ENCODE results near the gene CTNND1.

CTNND1 gene

GRCh38 chr11:57815877-57816276, 54.3 kb downstream of the CTNND1 start:
- Histone ChIP-seq H2AFZ (ENCODE audit: low read length) (no peak overlapping the region), H3K14ac (ENCODE audit: low read length) (no peak overlapping the region), H2BK15ac (ENCODE audit: low read length) (no peak overlapping the region), H3K4me3 (ENCODE audit: low read length in 2 of 2) (no peak overlapping the region), H2BK5ac (ENCODE audit: low read length) (no peak overlapping the region), H4K91ac (ENCODE audit: low read depth, low read length, poor library complexity) (no peak overlapping the region), H3K27ac (replicated peaks; ENCODE audit: low read length) (no peak overlapping the region), H3K23ac (ENCODE audit: low read depth, low read length, poor library complexity) (no peak overlapping the region), H3K9me3 (replicated peaks in 1 of 2; ENCODE audit: control insufficient read depth in 2 of 2, insufficient read depth in 1 of 2, low read depth in 1 of 2, low read length in 2 of 2) (no peaks in the 10 kb centered on the region), H3K4me2 (ENCODE audit: insufficient read depth, low read length, poor library complexity, severe bottlenecking) (no peak overlapping the region), H3K4ac (ENCODE audit: low read length) (no peak overlapping the region), H2BK120ac (ENCODE audit: low read depth, low read length) (no peak overlapping the region), H3K4me1 (ENCODE audit: control insufficient read depth in 2 of 2, insufficient read depth in 1 of 2, low read depth in 1 of 2, low read length in 2 of 2) (no peaks in the 10 kb centered on the region), H3K9ac (ENCODE audit: low read depth, low read length, poor library complexity) (no peak overlapping the region), H3K79me1 (ENCODE audit: low read depth, low read length) (no peaks in the 10 kb centered on the region), H2BK12ac (ENCODE audit: low read length) (no peak overlapping the region), H3K36me3 (replicated peaks in 1 of 2; ENCODE audit: control insufficient read depth in 2 of 2, insufficient read depth in 2 of 2, low read length in 2 of 2) (peaks cover 27 to 92% of the 10 kb centered on the region in 2 donors), H3K18ac (ENCODE audit: low read length) (no peak overlapping the region), H4K8ac (ENCODE audit: low read depth, low read length) (no peak overlapping the region), H3K27me3 (ENCODE audit: control insufficient read depth in 3 of 3, insufficient read depth in 3 of 3, low read depth in 1 of 3, low read length in 3 of 3) (no peaks in the 10 kb centered on the region), H2AK5ac (ENCODE audit: low read depth, low read length) (no peak overlapping the region)
- WGBS, 2 donors (ENCODE audit: extremely low coverage in 2 of 2, insufficient read length in 2 of 2, insufficient replicate concordance in 1 of 2): no CpG with 5 or more reads among the region's 5 CpGs
- no peak for DNase-seq (ENCODE audit: low spot score)

- Histone ChIP-seq H4K91ac (ENCODE audit: low read depth, low read length, poor library complexity) (no peak overlapping the region), H2BK120ac (ENCODE audit: low read depth, low read length) (no peak overlapping the region), H3K23ac (ENCODE audit: low read depth, low read length, poor library complexity) (no peak overlapping the region), H2BK15ac (ENCODE audit: low read length) (no peak overlapping the region), H2BK12ac (ENCODE audit: low read length) (no peak overlapping the region), H3K79me1 (ENCODE audit: low read depth, low read length) (no peaks in the 10 kb centered on the region), H3K4me2 (ENCODE audit: insufficient read depth, low read length, poor library complexity, severe bottlenecking) (no peak overlapping the region), H2AFZ (ENCODE audit: low read length) (no peak overlapping the region), H3K27me3 (ENCODE audit: control insufficient read depth in 3 of 3, insufficient read depth in 3 of 3, low read depth in 1 of 3, low read length in 3 of 3) (no peaks in the 10 kb centered on the region), H2BK5ac (ENCODE audit: low read length) (no peak overlapping the region), H3K4me3 (ENCODE audit: low read length in 2 of 2) (no peak overlapping the region), H3K4me1 (ENCODE audit: control insufficient read depth in 2 of 2, insufficient read depth in 1 of 2, low read depth in 1 of 2, low read length in 2 of 2) (no peaks in the 10 kb centered on the region), H3K14ac (ENCODE audit: low read length) (no peak overlapping the region), H3K9ac (ENCODE audit: low read depth, low read length, poor library complexity) (no peak overlapping the region), H3K27ac (replicated peaks; ENCODE audit: low read length) (no peak overlapping the region), H3K4ac (ENCODE audit: low read length) (no peak overlapping the region), H3K9me3 (replicated peaks in 1 of 2; ENCODE audit: control insufficient read depth in 2 of 2, insufficient read depth in 1 of 2, low read depth in 1 of 2, low read length in 2 of 2) (no peaks in the 10 kb centered on the region), H3K18ac (ENCODE audit: low read length) (no peak overlapping the region), H3K36me3 (replicated peaks in 1 of 2; ENCODE audit: control insufficient read depth in 2 of 2, insufficient read depth in 2 of 2, low read length in 2 of 2) (peaks cover 16 to 63% of the 10 kb centered on the region in 2 donors), H4K8ac (ENCODE audit: low read depth, low read length) (no peak overlapping the region), H2AK5ac (ENCODE audit: low read depth, low read length) (no peak overlapping the region)
- no CpG with 5 or more reads among the region's 1 CpG for WGBS, 2 donors (ENCODE audit: extremely low coverage in 2 of 2, insufficient read length in 2 of 2, insufficient replicate concordance in 1 of 2)
- DNase-seq (ENCODE audit: low spot score): no peak
Observed at GRCh38 chr11:57818812-57819211, 57.2 kb downstream of the CTNND1 start.

- Histone ChIP-seq H3K36me3 (replicated peaks in 1 of 2; ENCODE audit: control insufficient read depth in 2 of 2, insufficient read depth in 2 of 2, low read length in 2 of 2) (peaks cover 16 to 57% of the 10 kb centered on the region in 2 donors), H2AK5ac (ENCODE audit: low read depth, low read length) (no peak overlapping the region), H3K23ac (ENCODE audit: low read depth, low read length, poor library complexity) (no peak overlapping the region), H3K9me3 (replicated peaks in 1 of 2; ENCODE audit: control insufficient read depth in 2 of 2, insufficient read depth in 1 of 2, low read depth in 1 of 2, low read length in 2 of 2) (no peaks in the 10 kb centered on the region), H3K4me3 (ENCODE audit: low read length in 2 of 2) (no peak overlapping the region), H3K4ac (ENCODE audit: low read length) (no peak overlapping the region), H2BK15ac (ENCODE audit: low read length) (no peak overlapping the region), H3K79me1 (ENCODE audit: low read depth, low read length) (no peaks in the 10 kb centered on the region), H2AFZ (ENCODE audit: low read length) (no peak overlapping the region), H3K27ac (replicated peaks; ENCODE audit: low read length) (no peak overlapping the region), H2BK5ac (ENCODE audit: low read length) (no peak overlapping the region), H3K4me1 (ENCODE audit: control insufficient read depth in 2 of 2, insufficient read depth in 1 of 2, low read depth in 1 of 2, low read length in 2 of 2) (no peaks in the 10 kb centered on the region), H3K4me2 (ENCODE audit: insufficient read depth, low read length, poor library complexity, severe bottlenecking) (no peak overlapping the region), H4K91ac (ENCODE audit: low read depth, low read length, poor library complexity) (no peak overlapping the region), H3K18ac (ENCODE audit: low read length) (no peak overlapping the region), H3K9ac (ENCODE audit: low read depth, low read length, poor library complexity) (no peak overlapping the region), H4K8ac (ENCODE audit: low read depth, low read length) (no peak overlapping the region), H3K14ac (ENCODE audit: low read length) (no peak overlapping the region), H3K27me3 (ENCODE audit: control insufficient read depth in 3 of 3, insufficient read depth in 3 of 3, low read depth in 1 of 3, low read length in 3 of 3) (no peaks in the 10 kb centered on the region), H2BK12ac (ENCODE audit: low read length) (no peak overlapping the region), H2BK120ac (ENCODE audit: low read depth, low read length) (no peak overlapping the region)
- no CpG with 5 or more reads among the region's 7 CpGs for WGBS, 2 donors (ENCODE audit: extremely low coverage in 2 of 2, insufficient read length in 2 of 2, insufficient replicate concordance in 1 of 2)
- no peak for DNase-seq (ENCODE audit: low spot score)
Observed at GRCh38 chr11:57819252-57819979, 57.8 kb downstream of the CTNND1 start.

- Histone ChIP-seq H2BK5ac (ENCODE audit: low read length) (no peak overlapping the region), H4K91ac (ENCODE audit: low read depth, low read length, poor library complexity) (no peak overlapping the region), H3K79me1 (ENCODE audit: low read depth, low read length) (no peaks in the 10 kb centered on the region), H2BK12ac (ENCODE audit: low read length) (no peak overlapping the region), H2BK120ac (ENCODE audit: low read depth, low read length) (no peak overlapping the region), H3K27me3 (ENCODE audit: control insufficient read depth in 3 of 3, insufficient read depth in 3 of 3, low read depth in 1 of 3, low read length in 3 of 3) (no peaks in the 10 kb centered on the region), H3K4me2 (ENCODE audit: insufficient read depth, low read length, poor library complexity, severe bottlenecking) (no peak overlapping the region), H2AFZ (ENCODE audit: low read length) (no peak overlapping the region), H3K9me3 (replicated peaks in 1 of 2; ENCODE audit: control insufficient read depth in 2 of 2, insufficient read depth in 1 of 2, low read depth in 1 of 2, low read length in 2 of 2) (no peaks in the 10 kb centered on the region), H3K14ac (ENCODE audit: low read length) (no peak overlapping the region), H3K4me1 (ENCODE audit: control insufficient read depth in 2 of 2, insufficient read depth in 1 of 2, low read depth in 1 of 2, low read length in 2 of 2) (no peaks in the 10 kb centered on the region), H3K18ac (ENCODE audit: low read length) (no peak overlapping the region), H2AK5ac (ENCODE audit: low read depth, low read length) (no peak overlapping the region), H3K36me3 (replicated peaks in 1 of 2; ENCODE audit: control insufficient read depth in 2 of 2, insufficient read depth in 2 of 2, low read length in 2 of 2) (peaks cover 0 to 12% of the 10 kb centered on the region in 2 donors), H3K23ac (ENCODE audit: low read depth, low read length, poor library complexity) (no peak overlapping the region), H3K27ac (replicated peaks; ENCODE audit: low read length) (no peak overlapping the region), H2BK15ac (ENCODE audit: low read length) (no peak overlapping the region), H4K8ac (ENCODE audit: low read depth, low read length) (no peak overlapping the region), H3K4ac (ENCODE audit: low read length) (no peak overlapping the region), H3K9ac (ENCODE audit: low read depth, low read length, poor library complexity) (no peak overlapping the region), H3K4me3 (ENCODE audit: low read length in 2 of 2) (no peak overlapping the region)
- WGBS, 2 donors (ENCODE audit: extremely low coverage in 2 of 2, insufficient read length in 2 of 2, insufficient replicate concordance in 1 of 2): no CpG with 5 or more reads among the region's 1 CpG
- DNase-seq (ENCODE audit: low spot score): no peak
Observed at GRCh38 chr11:57823859-57824258, 62.3 kb downstream of the CTNND1 start.
